HG03064 (cell line): ENCODE results near the gene ZBTB34.

ENCODE experiments used
- ATAC-seq: cut with Tn5 transposase; IDR thresholded peaks from one replicate; pipeline ENCODE4 v1.9.1; 2021; ENCODE audit warnings: low read depth; ENCODE audit not compliant: unreplicated experiment

ZBTB34 gene

GRCh38 chr9:126874546-126875314 is 14.3 kb downstream of the ZBTB34 start:
- ATAC-seq: no peak

DNA sequence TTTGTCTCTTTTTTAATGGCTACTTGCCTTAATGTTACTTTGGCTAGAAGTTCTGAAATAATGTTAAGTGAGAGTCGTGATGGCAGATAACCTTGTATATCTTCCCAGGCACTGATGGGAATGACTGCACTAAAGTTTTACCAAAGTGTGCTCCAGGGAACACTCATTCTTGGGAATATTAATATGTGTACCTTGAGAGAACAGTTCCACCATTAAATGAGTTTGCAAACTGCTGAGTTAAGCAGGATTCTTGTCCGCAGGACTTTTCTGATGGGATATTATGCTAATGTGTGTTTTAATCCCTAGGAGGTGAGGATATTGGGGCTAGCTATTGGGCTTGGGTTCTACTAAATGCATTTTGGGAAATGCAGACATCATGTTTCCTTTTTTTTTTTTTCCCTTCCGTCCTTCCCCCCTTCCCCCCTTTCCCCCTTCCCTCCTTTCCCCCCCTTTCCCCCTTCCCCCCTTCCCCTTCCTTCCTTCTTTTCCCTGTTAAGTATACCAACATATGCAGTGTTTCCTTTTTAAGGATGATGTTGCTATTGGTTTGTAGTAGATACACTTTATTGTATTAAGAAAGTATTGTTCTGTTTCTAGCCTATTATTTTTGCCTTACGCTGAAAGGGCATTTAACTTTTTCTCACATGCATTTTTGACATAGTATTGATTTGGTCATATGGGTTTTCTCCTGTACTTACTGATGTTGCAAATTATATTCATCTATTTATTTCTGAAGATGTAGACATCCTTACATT is 15.5 kb downstream of the ZBTB34 start:
- no peak for ATAC-seq

DNA sequence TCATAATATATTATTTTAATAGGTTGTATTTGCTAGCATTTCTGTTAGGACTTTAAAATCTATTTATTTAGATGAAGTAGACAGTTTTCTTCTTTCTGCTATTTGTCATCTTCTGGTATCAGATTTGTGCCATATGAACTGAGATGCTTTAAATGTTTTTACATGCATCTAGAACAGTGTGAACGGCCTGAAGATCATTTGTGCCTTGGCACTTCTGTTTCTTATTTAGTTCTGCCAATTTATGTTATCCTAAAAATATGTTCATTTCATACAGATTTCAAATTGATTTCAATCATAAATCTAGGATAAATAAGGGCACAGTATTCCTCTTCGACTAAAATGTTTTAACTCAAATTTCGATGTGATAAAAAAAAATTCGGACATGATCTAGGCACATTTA is 16.1 kb downstream of the ZBTB34 start:
- ATAC-seq: no peak

- ATAC-seq: no peak
Measured at GRCh38 chr9:126877418-126877817, 17.0 kb downstream of the ZBTB34 start.

GRCh38 chr9:126879288-126879687 is 18.8 kb downstream of the ZBTB34 start:
- ATAC-seq: no peak

GRCh38 chr9:126880226-126880946 is 19.9 kb downstream of the ZBTB34 start:
- ATAC-seq: no peak

GRCh38 chr9:126880947-126881332 is 20.5 kb downstream of the ZBTB34 start:
- ATAC-seq: no peak

DNA sequence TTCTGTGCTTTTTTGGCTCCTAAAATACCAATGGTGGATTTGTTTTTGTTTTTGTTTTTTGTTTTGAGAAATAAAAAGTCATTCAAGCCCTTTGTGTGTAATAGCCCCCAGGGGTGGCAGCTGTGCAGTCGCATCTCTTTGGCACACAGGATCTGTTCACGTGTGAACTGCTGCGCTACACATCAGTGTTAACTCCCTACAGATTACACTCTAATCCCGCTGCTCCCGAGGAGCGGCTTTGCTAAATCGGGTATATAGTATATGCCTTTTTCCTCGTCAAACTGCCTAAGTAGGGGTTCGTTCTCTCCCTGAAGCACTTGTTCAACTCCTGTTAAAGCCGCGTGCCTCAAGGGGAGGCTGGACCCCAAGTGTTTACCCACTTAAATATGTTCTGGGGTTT is 22.3 kb downstream of the ZBTB34 start:
- ATAC-seq: no peak

- no peak for ATAC-seq
Measured at GRCh38 chr9:126883636-126884035, 23.2 kb downstream of the ZBTB34 start.

DNA sequence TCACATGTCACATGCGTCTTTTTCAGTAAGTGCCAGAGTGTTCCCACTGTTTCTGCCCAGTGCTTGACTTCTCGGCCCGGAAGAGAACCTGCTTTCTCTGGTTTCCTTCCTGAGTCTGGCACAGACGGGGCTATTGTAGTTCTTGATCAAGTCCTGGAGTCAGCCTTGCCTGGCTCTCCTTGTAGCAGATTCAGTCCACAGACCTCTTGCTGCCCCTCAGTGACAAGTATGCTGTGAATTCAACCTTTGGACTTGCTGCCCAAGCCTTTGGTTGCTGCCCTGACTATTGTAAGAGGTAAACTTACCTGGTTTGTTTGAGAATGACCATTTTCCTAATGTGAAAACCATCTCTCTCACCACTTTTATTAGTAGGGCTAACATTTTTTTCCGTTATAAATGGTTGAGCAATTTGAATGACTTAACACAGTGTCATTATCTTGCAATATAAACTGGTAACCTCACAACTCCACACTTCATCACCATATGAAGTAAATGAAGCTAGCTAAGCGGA is 24.7 kb downstream of the ZBTB34 start:
- ATAC-seq: no peak

- no peak for ATAC-seq
Measured at GRCh38 chr9:126886034-126886822, 25.8 kb downstream of the ZBTB34 start.

DNA sequence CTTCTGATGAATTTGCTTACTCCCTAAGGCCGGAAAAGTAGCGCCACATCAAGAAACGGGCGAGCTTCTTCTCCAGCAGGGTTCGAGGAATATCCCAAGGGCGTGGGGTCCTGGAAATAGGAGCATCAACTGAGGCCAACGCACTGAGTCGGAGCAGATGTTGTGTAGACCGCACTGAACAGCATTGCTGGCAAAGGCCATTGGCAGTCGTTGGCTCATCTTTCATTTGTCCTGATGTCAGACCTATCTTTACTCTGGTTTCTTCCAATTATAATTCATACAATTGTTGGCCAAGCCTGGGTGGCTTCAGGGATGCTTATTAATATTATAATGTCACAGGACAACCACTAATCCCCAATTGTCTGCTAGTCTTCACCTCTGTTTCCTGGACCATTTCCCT is 26.5 kb downstream of the ZBTB34 start:
- ATAC-seq: no peak

DNA sequence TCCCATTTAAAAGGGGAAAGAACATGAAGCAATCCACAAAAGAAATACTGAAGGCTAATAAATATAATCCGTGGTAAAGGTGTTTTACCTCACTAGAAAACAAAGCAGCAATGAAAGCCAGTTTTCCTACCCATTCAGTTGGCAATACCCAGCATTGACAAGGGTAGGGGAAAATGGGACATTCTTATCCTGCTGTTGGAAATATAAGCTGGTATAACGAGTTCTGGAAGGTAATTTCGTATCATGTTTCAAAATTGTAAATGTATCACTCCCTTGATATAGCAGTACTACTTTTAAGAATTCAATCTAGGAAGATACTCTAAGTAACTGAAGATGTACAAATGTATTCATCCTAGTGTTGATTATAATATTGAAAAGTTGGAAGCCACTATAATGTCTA is 31.2 kb downstream of the ZBTB34 start:
- no peak for ATAC-seq

DNA sequence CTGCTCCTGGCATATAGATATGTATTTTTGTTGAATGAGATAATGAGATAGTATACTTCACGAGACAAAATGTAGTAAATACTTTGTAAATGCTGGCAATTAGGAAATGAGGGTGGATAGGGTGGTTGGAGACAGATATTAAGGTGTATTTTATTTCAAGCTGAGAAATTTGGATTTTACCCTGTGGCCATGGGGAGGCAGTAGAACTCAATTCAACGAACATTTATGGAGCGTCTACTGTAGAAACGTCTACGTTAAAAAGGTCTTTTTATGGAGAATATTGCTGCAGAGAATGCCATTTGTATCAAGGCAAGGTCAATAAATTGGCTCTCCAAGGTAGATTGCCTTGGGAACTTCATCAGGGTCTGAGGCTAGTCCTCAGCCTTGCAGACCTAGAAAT is 32.6 kb downstream of the ZBTB34 start:
- ATAC-seq: no peak

- no peak for ATAC-seq
Measured at GRCh38 chr9:126894052-126894603, 33.7 kb downstream of the ZBTB34 start.

- no peak for ATAC-seq
Measured at GRCh38 chr9:126902210-126902609, 41.8 kb downstream of the ZBTB34 start.

DNA sequence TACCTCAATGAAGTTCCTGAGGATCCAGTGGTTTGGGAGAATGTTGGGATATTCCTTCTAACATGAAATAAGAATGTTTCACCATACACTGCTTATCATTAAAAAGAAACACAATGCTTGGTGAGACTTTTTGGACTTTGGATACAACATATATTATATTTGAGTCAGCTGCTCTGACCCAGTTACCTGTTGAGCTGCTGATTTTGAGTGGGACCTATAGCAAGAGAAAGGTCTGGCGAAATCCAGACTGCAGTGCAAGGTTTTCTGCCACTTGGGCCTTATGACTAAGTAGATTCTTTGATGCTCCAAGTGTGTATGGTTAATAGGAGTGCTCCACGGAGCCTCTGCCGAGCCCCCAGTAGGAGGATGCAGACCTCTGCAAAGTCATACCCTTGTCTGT is 44.1 kb downstream of the ZBTB34 start:
- no peak for ATAC-seq

DNA sequence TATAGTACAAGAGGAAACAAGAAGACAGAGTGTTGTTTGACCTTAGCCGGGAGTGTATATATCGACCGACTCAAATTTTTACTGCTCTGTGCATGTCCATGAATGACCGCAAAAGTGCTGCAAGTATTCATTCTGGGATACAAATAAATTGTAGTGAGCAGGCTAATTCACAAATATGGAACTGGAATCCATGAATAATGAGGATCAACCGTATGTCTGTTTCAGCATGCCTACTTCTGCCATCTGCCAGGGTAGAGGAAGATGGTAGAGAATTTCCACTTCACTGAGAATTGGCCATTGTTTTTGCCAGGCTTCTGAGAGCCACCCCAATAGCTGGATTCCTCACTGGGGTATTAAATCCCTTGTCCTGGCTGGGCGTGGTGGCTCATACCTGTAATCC is 45.7 kb downstream of the ZBTB34 start:
- ATAC-seq: no peak

- ATAC-seq: no peak
Measured at GRCh38 chr9:126907058-126907457, 46.6 kb downstream of the ZBTB34 start.
